HG02870 (cell line): ENCODE results near the gene OR6M1.

ENCODE experiments used
- ATAC-seq: cut with Tn5 transposase; IDR thresholded peaks from one replicate; pipeline ENCODE4 v1.9.1; 2021; ENCODE audit warnings: mild to moderate bottlenecking, moderate library complexity; ENCODE audit not compliant: unreplicated experiment

Gene OR6M1

GRCh38 chr11:123806249-123806648 is at the start of gene OR6M1:
Gene OR6M1, minus strand, starts transcription at chr11:123806349. Its CDS starts 0 bp downstream, at chr11:123806349.
- no peak for ATAC-seq

- ATAC-seq = no peak
Observed at GRCh38 chr11:123853038-123853437, 46.9 kb upstream of the OR6M1 start.

GRCh38 chr11:123852321-123852720 is 46.2 kb upstream of the OR6M1 start:
- ATAC-seq = no peak

GRCh38 chr11:123851110-123851509 is 45.0 kb upstream of the OR6M1 start:
- no peak for ATAC-seq

- ATAC-seq = no peak
Observed at GRCh38 chr11:123841174-123841573, 35.0 kb upstream of the OR6M1 start.

GRCh38 chr11:123839131-123839530 is 33.0 kb upstream of the OR6M1 start:
- ATAC-seq = no peak

GRCh38 chr11:123838659-123839058 is 32.5 kb upstream of the OR6M1 start:
- ATAC-seq = no peak

- no peak for ATAC-seq
Observed at GRCh38 chr11:123838199-123838598, 32.0 kb upstream of the OR6M1 start.

- ATAC-seq = no peak
Observed at GRCh38 chr11:123833095-123833494, 26.9 kb upstream of the OR6M1 start.

GRCh38 chr11:123829745-123830144 is 23.6 kb upstream of the OR6M1 start:
- ATAC-seq = no peak

- ATAC-seq = no peak
Observed at GRCh38 chr11:123822599-123822998, 16.4 kb upstream of the OR6M1 start.

- ATAC-seq = no peak
Observed at GRCh38 chr11:123822032-123822431, 15.9 kb upstream of the OR6M1 start.

GRCh38 chr11:123815122-123815521 is 9.0 kb upstream of the OR6M1 start:
- ATAC-seq = no peak

- ATAC-seq = no peak
Observed at GRCh38 chr11:123801765-123802164, 4.4 kb downstream of the OR6M1 start.

GRCh38 chr11:123800036-123800435 is 6.1 kb downstream of the OR6M1 start:
- no peak for ATAC-seq

- ATAC-seq = no peak
Observed at GRCh38 chr11:123799438-123799837, 6.7 kb downstream of the OR6M1 start.

GRCh38 chr11:123798513-123799252 is 7.5 kb downstream of the OR6M1 start:
- no peak for ATAC-seq

GRCh38 chr11:123798079-123798478 is 8.1 kb downstream of the OR6M1 start:
- ATAC-seq = no peak

GRCh38 chr11:123797541-123797940 is 8.6 kb downstream of the OR6M1 start:
- ATAC-seq = no peak

- ATAC-seq = no peak
Observed at GRCh38 chr11:123797114-123797513, 9.0 kb downstream of the OR6M1 start.

- no peak for ATAC-seq
Observed at GRCh38 chr11:123796226-123796625, 9.9 kb downstream of the OR6M1 start.

GRCh38 chr11:123783536-123783935 is 22.6 kb downstream of the OR6M1 start:
- ATAC-seq = no peak

- no peak for ATAC-seq
Observed at GRCh38 chr11:123778511-123778910, 27.6 kb downstream of the OR6M1 start.
